HUDEP-2 (cell line): ENCODE measurements around the gene SLC25A47.
"Not testable (repeated sequence)": the region's sequence is repeated elsewhere in the genome, so short reads cannot be mapped to it uniquely, and the experiment has no call there.

ENCODE experiments used
- DNase-seq, 76 experiments: peaks; one replicate each; lab custom pipeline; 2025; ENCODE audit not compliant: unreplicated experiment in 76 of 76; lab: John Stamatoyannopoulos, UW

Gene SLC25A47, protein sequence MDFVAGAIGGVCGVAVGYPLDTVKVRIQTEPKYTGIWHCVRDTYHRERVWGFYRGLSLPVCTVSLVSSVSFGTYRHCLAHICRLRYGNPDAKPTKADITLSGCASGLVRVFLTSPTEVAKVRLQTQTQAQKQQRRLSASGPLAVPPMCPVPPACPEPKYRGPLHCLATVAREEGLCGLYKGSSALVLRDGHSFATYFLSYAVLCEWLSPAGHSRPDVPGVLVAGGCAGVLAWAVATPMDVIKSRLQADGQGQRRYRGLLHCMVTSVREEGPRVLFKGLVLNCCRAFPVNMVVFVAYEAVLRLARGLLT

DNA sequence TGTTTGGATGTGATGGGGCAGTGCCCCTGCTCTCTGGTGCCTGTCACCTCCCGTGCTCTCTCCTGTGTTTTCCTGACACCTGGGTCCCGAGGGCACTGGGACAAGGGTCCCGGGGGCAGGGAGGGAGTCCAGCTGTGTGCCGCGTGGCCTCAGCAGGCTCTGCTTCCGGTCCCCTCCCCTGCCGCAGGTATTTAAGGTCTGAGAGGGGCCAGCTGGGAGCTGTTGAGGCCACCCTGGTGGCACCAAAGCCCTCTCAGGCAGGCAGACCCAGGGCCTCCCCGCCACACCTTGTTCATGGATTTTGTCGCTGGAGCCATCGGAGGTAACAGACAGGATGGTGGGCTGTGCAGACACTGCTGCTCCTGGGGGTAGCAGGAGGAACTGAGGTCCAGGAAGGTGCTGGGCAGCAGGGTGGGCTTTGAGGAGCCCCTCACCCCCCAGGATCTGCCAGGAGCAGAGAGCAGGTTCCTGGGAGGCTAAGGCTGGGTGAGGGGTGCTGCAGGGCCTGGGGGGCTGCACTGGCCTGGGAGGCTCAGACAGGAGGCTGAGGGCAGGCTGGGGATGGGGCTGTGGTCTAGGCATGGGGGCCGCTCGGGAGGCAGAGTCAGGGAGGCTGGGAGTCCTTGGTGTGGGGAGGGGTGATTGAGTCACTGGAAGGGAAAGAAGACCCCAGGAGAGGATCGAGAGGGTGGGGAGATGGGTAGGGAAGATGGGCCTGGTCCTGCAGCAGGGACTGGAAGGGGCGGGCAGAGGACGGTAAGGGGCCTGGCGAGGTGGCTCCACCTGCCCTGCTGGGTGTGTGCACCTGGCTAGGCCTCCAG is at the start of gene SLC25A47:
Gene SLC25A47 (plus strand): TSS at position 219 of the 821 bp plus-strand sequence. CDS start 76 bp downstream, at position 295.
- no peak for DNase-seq

DNA sequence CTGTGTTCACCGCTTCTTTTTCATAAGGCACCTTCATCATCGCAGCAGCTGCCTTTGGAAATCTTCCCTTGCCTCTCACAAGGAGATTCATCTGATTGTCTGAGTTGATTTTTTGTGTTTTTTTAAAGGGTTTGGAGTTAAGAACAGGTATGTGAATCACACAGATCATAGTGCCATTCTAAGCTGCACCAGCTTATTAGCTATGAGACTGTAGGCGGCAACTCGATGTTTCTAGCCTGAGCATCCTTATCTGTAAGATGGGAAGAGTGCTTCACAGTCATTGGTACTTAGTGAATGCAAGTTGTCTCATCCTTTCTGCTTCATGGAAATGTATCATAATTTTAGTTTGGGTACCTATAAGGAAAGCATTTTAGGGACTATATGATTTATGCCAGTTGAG is 48.9 kb upstream of the SLC25A47 start:
- DNase-seq, result no peak

DNA sequence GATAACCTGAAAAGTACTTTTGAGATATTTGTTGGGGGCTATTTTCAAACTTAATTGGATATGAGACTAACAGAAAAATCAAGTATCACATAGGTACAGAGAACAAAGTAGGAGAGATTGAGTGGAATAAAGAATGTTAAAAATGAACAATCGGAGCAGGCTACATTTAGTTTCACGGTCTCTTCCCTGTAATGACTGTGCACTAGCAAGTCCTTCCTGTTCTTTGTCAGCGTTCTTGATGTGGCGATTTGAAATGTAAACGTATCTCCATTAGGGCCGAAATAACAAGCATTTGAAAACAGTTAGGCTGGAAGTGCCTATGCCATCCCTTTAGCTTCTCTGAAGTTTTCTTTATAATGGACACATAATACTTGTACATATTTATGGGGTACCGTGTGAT is 47.9 kb upstream of the SLC25A47 start:
- DNase-seq, result no peak

DNA sequence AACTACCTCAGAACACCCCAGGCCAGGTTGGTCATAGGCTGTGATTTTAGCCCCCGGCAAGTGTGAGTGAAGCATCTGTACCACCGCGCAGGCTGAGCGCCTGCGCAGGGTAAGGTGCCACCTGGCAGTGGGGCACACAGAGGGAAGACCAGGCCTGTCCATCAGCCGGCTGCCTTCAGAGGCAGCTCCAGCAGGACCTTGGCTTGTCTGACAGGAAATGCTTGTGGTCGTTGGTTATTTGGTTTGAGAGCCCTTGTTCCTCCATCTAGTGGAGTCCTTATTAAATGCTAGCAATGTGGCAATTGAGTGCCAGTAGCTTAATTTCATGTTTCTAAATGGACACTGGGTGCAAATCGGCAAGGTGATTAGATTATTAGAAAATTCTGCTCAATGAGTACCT is 44.4 kb upstream of the SLC25A47 start:
- DNase-seq, result no peak

DNA sequence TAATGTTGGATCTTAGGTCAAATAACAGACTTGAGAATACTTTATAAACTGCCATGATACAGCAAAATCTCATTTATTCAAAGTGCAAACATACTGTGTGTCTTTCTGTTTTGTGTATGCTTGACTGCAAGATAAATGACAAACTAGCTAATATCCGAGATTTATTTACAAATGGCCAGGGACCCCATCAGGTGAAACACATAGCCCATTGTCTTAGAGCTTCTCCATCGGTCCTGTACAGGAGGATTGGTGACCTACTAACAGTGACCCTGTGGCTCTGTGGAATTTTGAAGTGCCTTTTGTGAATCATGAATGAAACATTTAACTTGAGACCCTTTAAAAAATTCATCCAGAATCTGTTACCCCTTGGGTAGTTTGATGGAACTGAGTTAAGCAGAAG is 44.0 kb upstream of the SLC25A47 start:
- DNase-seq, result no peak

DNA sequence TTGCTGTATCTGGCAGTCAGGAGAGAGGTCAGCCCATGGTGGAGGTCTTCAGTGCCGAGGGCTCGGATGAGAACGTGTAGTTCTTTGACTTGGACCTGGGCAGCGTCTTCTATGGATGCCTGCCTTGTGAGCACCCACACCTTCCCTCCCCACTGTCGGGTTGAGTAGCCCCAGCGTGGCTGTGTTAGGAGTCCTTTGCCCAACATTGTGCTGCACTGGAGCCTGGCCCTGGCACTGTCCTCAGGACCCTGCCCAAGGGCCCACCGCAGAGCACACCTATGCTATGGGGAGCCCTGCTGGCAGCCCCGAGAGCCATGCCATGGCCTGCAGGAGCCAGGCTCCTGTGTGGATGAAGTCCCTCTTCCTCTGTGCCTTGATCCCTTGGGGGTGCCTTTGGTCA is 43.6 kb upstream of the SLC25A47 start:
- no peak for DNase-seq

DNA sequence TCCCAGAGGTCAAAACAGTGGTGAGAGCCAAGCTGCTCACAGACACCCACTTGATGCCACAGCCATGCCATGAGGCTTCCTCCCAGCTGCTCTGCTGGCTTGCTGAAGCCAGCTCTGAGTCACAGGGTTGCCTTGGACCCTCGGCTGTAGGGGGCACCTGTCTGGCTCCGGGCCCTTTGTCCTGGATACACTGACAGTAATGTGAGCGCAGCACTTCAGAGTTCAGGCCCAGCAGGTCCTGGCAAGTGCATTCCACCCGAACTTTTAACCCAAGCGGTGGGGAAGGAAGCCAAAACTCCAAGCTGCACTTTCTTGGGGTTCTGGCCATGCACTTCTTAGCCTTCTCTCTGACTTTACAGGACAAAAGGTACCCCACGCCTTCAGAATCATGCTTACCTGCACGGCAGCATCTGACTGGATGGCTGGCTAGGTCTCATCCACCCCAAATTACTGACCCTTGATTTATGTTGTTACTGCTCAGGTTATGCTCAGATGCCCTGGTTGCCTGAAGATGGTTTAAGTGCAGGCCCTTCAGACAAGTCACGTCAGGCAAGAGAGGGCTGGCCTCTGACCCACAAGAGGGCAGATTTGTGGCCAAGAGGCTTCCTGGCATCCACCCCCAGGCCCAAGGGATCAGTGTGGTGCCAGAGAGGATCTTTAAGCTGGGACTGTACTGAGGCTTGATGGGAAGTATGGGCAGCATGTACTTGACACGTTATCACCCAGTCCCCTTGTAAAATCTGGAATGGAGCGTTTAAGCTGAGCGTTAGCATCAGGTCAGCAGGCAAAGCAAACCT is 41.7 kb upstream of the SLC25A47 start:
- no peak for DNase-seq

DNA sequence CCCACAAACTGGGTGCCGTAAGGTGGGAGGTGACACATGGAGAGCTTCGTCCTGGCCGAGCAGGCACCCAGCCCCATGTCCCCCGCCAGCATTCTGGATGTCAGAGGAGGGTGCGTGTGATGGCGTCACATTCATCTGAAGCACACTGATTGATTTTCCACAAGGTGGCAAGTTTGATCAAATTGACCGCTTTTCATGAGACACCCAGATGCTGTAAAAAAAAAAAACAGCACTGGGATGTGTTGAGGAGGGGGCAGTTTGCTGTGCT is 41.1 kb upstream of the SLC25A47 start:
- DNase-seq, result no peak

DNA sequence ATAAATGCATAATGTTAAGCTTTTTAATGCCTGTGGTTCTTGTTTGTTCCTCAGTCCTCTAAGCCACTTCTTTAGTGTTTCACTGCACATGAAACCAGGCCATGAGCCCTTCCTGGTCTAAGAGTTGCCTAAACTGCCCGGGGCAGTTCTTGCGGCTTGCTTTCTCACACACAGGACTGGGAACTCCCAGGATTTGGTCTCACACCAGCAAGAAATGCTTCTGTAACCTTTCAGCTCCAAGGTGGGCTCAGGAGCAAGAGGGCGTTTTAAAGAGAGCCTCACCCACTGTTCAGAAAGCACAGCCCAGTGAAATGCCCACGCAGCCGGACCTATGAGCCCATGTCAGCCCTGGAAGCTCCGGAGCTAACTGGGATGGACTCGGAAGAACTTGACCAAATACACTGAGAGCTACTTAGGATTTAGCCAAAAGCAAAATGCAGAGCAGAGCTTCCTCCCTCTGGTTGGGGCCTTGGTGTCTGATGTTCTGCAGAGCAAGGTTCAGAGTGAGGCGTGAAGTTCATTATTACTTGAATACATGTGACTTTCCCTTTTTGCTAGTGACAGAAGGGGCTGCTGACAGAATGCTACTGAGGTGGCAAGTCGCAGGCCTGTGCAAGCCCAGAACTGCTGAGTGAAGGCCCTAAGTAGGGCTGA is 40.2 kb upstream of the SLC25A47 start:
- DNase-seq, result no peak

DNA sequence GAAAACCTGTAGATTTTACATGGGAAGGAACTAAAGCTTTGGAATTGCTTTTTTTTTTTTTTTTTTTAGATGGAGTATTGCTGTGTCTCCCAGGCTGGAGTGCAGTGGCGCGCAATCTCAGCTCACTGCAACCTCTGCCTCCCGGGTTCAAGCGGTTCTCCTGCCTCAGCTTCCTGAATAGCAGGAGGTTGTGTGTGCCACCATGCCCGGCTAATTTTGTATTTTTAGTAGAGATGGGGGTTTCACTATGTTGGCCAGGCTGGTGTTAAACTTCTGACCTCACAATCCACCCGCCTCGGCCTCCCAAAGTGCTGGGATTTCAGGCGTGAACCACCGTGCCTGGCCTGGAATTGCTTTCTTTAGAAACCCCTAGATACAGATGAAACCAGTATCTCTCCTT is 39.7 kb upstream of the SLC25A47 start:
- not testable (repeated sequence) for DNase-seq

DNA sequence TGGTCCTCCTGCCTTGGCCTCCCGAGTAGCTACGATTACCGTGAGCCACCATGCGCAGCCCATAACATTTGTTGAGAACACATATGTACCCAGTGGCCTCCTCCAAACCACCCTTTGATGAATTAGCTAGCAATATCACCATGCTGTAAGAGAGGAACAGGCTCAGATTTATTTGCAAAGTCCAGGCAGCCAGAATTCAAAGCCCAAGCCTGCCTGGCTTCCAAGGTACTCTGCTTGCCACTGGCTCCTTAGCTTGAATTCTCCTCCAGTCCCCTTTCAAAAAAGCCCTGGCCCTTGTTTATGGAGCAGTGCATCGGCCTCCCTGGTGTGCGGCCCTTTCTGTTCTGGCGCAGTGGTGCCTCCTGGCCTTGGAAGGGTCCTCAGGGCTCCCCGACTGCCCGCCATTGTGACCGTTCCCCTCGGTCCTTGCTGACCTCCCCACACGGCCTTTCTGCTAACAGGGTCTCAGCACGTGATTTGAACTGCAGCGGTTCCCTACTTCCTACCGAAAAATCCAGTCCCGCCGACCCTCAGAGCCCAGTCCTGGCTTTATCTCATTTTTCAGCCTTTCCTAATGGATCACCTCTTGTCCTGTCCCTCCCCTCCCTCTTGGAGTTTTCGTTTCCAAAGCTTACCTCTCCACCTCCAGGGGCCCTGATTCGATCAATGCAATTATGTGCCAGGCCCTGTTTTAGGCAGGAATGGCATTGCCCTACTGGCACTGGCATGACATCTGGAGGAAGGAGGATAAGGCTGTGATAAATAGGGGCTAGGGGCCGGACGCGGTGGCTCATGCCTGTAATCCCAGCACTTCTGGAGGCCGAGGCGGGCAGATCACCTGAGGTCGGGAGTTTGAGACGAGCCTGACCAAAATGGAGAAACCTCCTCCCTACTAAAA is 38.9 kb upstream of the SLC25A47 start:
- DNase-seq, result no peak

DNA sequence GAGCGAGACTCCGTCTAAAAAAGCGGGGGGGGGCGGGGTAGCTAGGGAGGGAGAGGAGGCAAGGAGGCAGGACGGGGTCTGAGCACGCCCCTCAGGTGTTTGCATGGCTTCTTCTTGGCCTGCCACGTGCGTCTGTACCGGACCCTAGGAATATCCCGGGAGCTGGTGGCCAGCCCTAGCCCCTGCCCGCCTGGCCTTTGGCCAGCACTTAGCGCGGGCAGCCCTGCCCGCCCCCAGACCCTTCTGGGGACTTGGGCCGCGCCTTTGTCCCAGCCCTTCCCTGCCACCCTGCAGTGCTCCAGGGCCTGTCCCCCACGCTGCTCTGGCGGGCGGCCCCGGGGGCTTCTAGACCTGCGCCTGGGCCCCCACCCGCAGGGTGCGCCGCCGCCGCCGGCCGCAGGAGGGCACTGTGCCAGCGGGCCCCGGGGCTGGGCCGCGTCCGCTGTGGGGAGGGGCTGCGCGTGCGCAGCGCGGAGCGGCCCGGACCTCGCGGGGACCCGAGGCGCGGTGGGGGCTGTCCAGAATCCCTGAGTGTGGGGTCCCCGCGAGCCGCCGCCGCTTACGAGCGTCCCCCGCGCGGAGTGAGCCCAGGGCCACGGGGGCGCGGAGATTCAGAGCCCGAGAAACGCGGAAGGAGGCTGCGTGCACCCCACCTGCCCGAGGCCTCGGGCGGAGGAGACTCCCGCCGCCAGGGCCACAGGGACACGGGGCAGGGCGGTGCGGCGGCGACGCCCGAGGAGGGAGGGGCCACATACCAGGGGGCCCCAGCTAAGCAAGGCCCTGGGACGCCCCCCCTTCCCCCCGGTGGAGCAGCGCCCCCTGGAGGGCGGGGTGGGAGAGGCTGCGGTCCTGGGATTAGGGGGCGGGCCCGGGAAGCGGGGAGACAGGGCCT is 37.9 kb upstream of the SLC25A47 start:
- peak in 66 of 76 experiments; percentile 9 to 80 (median 60) for DNase-seq

DNA sequence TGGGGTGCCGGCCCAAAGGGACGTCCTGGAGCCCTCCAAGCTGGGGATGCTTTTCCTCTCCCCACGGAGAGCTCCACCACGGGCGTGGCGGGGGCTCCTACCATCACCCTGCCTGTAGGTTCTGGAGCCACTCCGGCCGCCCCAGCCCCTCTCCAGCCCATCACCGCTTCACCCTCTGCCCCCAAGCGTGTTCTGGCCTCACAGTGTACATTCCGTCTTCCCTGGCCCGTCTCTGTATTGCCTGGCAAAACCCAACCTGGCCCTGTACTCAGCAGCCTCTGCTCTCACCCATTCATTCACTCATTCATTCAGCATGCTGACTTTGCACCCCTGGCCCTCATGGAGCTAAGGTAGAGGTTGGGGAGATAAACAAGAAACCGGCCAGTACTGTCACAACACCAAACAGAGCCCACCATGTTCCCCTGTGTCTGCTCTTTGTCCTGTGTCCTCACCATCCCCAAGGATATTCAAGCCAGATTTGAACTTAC is 37.2 kb upstream of the SLC25A47 start:
- DNase-seq, result no peak

DNA sequence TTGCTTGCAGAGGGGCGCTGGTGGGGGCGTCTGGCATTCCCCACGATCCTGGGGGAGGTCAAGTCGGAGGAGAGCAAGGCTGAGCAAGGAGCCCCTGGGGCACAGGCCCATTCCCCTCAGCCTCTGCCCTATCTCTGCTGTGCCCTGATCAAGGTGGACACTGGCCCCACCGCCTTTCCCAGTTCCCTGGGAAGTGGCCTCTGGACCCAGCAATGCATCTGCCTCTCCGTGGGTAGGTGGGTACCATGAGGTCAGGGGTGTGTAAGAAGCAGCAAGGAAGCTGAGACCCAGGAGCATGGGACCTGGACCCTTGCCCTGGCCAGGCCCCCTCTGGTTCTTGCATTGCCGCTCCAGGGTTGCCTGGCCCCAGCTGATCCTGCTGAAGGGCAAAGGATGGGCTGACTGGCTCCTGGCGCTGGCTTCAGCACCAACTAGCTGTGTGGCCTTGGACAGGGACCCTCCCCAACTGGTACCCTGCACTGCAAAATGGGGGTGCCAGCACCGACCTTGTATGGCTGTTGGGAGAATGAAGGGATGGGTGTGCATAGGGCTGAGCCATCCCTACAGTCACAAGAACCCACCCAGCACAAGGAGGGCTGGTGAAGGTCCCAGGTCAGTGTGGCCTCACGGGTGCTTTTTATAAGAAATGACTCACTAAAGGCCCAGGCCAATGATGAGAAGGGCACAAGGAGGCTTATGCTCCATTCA is 36.5 kb upstream of the SLC25A47 start:
- DNase-seq, result no peak

DNA sequence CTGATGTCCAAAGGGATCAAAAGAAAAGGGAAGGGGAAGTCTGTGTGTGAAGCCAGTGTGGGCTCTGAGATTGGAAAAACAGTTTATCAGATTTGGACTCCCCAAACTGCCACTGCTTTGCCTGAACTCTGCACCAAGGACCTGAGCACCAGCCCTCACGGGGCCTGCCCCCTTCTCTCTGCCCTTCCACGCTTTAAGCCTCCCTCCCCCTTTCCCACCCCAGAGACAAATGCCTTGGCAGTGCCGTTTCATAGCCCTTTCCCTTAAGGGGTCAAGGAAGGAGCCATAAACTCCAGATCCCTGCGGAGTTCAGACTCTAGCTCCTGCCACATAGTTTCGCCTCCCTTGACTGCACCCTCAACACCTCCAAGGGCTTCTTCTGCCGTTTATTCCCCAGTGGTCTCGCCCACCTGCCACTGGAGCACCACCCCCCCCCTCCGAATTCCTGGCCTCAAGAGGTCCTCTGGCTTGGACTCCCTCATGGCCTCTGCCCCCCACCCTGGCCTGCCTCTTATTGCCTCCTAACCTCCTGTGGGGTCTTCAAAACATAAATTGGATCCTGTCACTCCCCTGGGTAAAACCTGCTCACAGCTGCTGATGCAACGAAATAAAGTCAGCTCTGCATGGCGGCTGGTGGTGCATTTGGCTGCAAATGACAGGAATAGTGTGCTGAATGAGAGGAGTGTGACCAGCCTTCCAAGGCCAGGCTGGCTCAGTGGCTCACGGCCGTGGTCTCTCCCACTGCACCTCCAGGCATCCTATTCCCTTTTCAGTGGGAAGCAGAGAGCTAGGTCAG is 35.7 kb upstream of the SLC25A47 start:
- no peak for DNase-seq

DNA sequence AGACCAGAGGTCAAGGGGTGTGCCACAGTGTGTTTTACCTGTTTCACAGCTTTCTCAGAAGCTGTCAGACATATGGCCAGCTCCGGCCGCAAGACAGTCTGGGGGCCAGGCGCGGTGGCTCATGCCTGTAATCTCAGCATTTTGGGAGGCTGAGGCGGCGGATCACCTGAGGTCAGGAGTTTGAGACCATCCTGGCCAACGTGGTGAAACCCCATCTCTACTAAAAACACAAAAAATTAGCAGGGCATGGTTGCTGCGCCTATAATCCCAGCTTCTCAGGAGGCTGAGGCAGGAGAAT is 35.2 kb upstream of the SLC25A47 start:
- DNase-seq, result not testable (repeated sequence)

DNA sequence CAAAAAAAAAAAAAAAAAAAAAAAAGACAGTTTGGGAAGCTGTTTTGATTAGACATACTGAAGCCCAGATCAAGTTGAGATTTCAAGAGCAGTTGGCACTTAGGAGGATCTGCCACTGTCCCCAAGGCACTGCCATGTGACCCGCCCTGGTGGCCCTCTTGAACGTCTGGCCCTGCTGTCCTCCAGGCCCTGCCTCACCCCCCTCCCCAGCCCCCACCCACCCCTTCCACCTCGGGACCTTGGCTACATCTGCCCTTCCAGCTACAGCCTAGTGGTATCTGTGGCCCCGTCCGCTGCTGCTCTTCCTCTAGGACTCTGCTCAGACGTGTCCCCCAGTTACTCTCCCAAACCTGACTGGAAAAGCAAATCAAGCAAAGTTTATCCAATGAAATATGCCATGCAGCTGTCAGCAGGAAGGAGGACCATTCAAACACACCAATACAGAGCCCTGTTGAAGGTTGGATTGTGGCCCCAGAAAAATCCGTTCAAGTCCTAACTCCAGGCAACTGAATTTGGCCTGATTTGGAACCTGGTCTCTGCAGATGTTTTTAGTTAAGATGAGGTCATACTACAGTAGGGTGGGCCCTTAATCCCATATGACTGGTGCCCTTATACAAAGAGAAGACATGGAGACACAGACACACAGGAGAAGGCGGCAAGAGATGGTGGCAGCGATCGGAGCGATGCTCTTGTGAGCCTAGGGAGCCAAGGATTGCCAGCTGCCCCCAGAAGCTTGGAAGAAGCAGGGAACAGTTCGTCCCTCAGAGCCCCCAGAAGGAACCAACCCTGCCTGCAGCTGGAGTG is 34.6 kb upstream of the SLC25A47 start:
- no peak for DNase-seq
